ENCODE results near the gene OTOGL.

DNA sequence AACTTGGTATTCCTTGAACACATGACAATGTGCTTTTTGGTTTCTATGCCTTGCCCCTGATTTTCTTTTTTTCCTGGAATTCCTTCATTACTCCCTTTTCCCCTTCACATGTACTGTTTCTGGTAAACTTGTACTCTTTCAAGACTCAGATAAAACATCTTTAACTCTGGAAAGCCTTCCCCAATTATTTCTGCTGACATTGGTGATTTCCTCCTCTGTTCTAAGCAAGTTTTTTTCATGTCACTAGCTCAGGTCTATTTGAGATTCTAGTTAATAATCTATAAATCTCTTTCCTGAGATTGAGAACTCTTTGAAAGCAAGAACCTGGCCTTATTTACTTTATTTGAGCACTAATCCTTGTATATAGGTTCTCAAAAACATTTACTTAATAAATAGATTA is 320.7 kb downstream of the OTOGL start:
- TF ChIP-seq, protein P1, sequence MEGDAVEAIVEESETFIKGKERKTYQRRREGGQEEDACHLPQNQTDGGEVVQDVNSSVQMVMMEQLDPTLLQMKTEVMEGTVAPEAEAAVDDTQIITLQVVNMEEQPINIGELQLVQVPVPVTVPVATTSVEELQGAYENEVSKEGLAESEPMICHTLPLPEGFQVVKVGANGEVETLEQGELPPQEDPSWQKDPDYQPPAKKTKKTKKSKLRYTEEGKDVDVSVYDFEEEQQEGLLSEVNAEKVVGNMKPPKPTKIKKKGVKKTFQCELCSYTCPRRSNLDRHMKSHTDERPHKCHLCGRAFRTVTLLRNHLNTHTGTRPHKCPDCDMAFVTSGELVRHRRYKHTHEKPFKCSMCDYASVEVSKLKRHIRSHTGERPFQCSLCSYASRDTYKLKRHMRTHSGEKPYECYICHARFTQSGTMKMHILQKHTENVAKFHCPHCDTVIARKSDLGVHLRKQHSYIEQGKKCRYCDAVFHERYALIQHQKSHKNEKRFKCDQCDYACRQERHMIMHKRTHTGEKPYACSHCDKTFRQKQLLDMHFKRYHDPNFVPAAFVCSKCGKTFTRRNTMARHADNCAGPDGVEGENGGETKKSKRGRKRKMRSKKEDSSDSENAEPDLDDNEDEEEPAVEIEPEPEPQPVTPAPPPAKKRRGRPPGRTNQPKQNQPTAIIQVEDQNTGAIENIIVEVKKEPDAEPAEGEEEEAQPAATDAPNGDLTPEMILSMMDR (IDR thresholded peaks at IDR 0.05) = no peak
- TF ChIP-seq POLR2A (IDR thresholded peaks at IDR 0.05; ENCODE audit: low read length) (no peak), KDM1A (IDR thresholded peaks at IDR 0.05; ENCODE audit: low read depth) (no peak), BHLHE40 (IDR thresholded peaks at IDR 0.05; ENCODE audit: low read depth, low read length) (no peak)
